Lung (tissue), 12 donors: ENCODE results near the gene ORM2. TPM values are rescaled to one million over a fixed set of nuclear protein-coding genes. Genes with fewer than 3 reads are reported as not detected.

Experiments used
- ATAC-seq: fragments of 200-7000 bp; cut with Tn5 transposase; one replicate; pipeline ENCODE4 v1.9.1; 2020; ENCODE audit warnings: moderate number of reproducible peaks; ENCODE audit not compliant: insufficient read depth, low FRiP score
- DNase-seq, 3 donors: peaks; one replicate each; pipeline ENCODE4 v3.0.0-alpha.2; 2013 to 2017
- H3K27ac ChIP-seq, 2 donors: one replicate each; pipeline ENCODE4 v1.5.1; 2013; ENCODE audit warnings: mild to moderate bottlenecking in 2 of 2, moderate library complexity in 2 of 2, control low read depth in 1 of 2, inconsistent platforms in 1 of 2, low read depth in 1 of 2, low read length in 1 of 2
- H3K27me3 ChIP-seq, 3 donors: one replicate each; pipeline ENCODE4 v1.5.1; 2013; ENCODE audit warnings: low read length in 2 of 3; ENCODE audit not compliant: control insufficient read depth in 3 of 3, insufficient read depth in 3 of 3
- H3K36me3 ChIP-seq, 4 donors: one replicate each; pipeline ENCODE4 v1.5.1; 2013; ENCODE audit warnings: low read length in 4 of 4, mild to moderate bottlenecking in 1 of 4, moderate library complexity in 1 of 4; ENCODE audit not compliant: control insufficient read depth in 4 of 4, insufficient read depth in 4 of 4
- H3K4me1 ChIP-seq, 5 donors: one replicate each; pipeline ENCODE4 v1.5.1; 2013; ENCODE audit warnings: low read length in 5 of 5, mild to moderate bottlenecking in 2 of 5, moderate library complexity in 1 of 5; ENCODE audit not compliant: control insufficient read depth in 5 of 5, insufficient read depth in 5 of 5
- H3K4me3 ChIP-seq: one replicate; pipeline ENCODE4 v1.5.1; 2013; ENCODE audit warnings: mild to moderate bottlenecking, control low read depth, moderate library complexity
- H3K9ac ChIP-seq, 2 donors: one replicate each; pipeline ENCODE4 v1.5.1; 2013; ENCODE audit warnings: low read length in 2 of 2, control low read depth in 1 of 2; ENCODE audit not compliant: insufficient read depth in 1 of 2
- H3K9me3 ChIP-seq, 4 donors: one replicate each; pipeline ENCODE4 v1.5.1; 2013; ENCODE audit warnings: low read length in 3 of 4, mild to moderate bottlenecking in 1 of 4, moderate library complexity in 1 of 4; ENCODE audit not compliant: control insufficient read depth in 4 of 4, insufficient read depth in 3 of 4
- CTCF ChIP-seq: IDR thresholded peaks from 2 replicates; pipeline ENCODE4 v1.5.1; 2012; ENCODE audit warnings: mild to moderate bottlenecking; ENCODE audit errors: control extremely low read depth, extremely low read depth
- WGBS, 2 donors: extraction: QIAGEN DNeasy Blood & Tissue Kit; methylation state at CpG; one replicate each; pipeline ENCODE4 v1.1.7; 2013; 5-methylcytosine and 5-hydroxymethylcytosine counted together
- polyA plus RNA-seq, 2 donors: library from polyadenylated mRNA; stranded (reverse); fragments of 200-250 nt; gene quantifications; one replicate each; pipeline ENCODE4 v1.2.1, GENCODE V29; 2013
- total RNA-seq, 2 donors: library from RNA; depleted of rRNA in 1 of 2; stranded (reverse); fragments of >200 nt in 1 of 2; gene quantifications; one replicate each; pipeline ENCODE4 v1.2.1, GENCODE V29; 2014 to 2021
- donor health status: control.
- donor health status: control.
- donor health status: Bipolar disorder and iron deficiency.
- donor health status: healthy.
- donor health status: DM: yes; HTN: yes; CAD: no.

The ORM2 gene
- total and polyA plus RNA-seq, 4 donors = 0.77 to 215 (median 47.6) TPM

GRCh38 chr9:114315723-114316363, 13.8 kb upstream of the ORM2 start:
- Histone ChIP-seq H3K27ac (no peak overlapping the region), H3K36me3 (no peaks in the 10 kb centered on the region), H3K9ac (no peak overlapping the region), H3K4me1 (no peaks in the 10 kb centered on the region), H3K27me3 (no peaks in the 10 kb centered on the region), H3K4me3 (no peak overlapping the region), H3K9me3 (no peaks in the 10 kb centered on the region)
- WGBS, 2 donors = 60 to 68% methylated on average over 8 of the region's 8 CpGs
- no peak for TF ChIP-seq CTCF
- ATAC-seq = no peak
- no peak for DNase-seq

- Histone ChIP-seq H3K9ac (no peak overlapping the region), H3K9me3 (no peaks in the 10 kb centered on the region), H3K4me1 (no peaks in the 10 kb centered on the region), H3K27me3 (no peaks in the 10 kb centered on the region), H3K27ac (no peak overlapping the region), H3K36me3 (no peaks in the 10 kb centered on the region), H3K4me3 (no peak overlapping the region)
- ATAC-seq = no peak
- WGBS, 2 donors = 70 to 81% methylated on average over 10 of the region's 10 CpGs
- DNase-seq = peak in 2 of 3 donors; percentile 31 to 44
- no peak for TF ChIP-seq CTCF
Observed at GRCh38 chr9:114316605-114317230, 13.0 kb upstream of the ORM2 start.

GRCh38 chr9:114317665-114318357, 11.9 kb upstream of the ORM2 start:
- Histone ChIP-seq H3K4me3 (no peak overlapping the region), H3K27me3 (no peaks in the 10 kb centered on the region), H3K9ac (no peak overlapping the region), H3K36me3 (no peaks in the 10 kb centered on the region), H3K27ac (no peak overlapping the region), H3K9me3 (no peaks in the 10 kb centered on the region), H3K4me1 (peaks cover 0 to 7% (median 0%) of the 10 kb centered on the region in 5 donors)
- ATAC-seq = no peak
- DNase-seq = peak in 2 of 3 donors; percentile 53 to 65
- WGBS, 2 donors = 51 to 77% methylated on average over 8 of the region's 8 CpGs
- no peak for TF ChIP-seq CTCF
